Mucosa of rectum (tissue), 2 donors: Measurements from ENCODE around the gene TRIM44.

Experiments
- H3K27ac ChIP-seq, 2 donors: one replicate each; pipeline ENCODE4 v1.7.0; 2013; ENCODE audit warnings: inconsistent platforms in 2 of 2, low read depth in 2 of 2, low read length in 2 of 2
- H3K27me3 ChIP-seq, 2 donors: one replicate each; pipeline ENCODE4 v1.7.0; 2013; ENCODE audit warnings: low read length in 2 of 2; ENCODE audit not compliant: control insufficient read depth in 2 of 2, insufficient read depth in 2 of 2
- H3K36me3 ChIP-seq, 2 donors: one replicate each; pipeline ENCODE4 v1.7.0; 2013; ENCODE audit warnings: low read length in 2 of 2; ENCODE audit not compliant: control insufficient read depth in 2 of 2, insufficient read depth in 2 of 2
- H3K4me1 ChIP-seq, 2 donors: one replicate each; pipeline ENCODE4 v1.7.0; 2013; ENCODE audit warnings: low read length in 2 of 2, mild to moderate bottlenecking in 1 of 2; ENCODE audit not compliant: control insufficient read depth in 2 of 2, insufficient read depth in 2 of 2
- H3K4me3 ChIP-seq, 2 donors: one replicate each; pipeline ENCODE4 v1.7.0; 2013; ENCODE audit warnings: low read length in 2 of 2
- H3K9ac ChIP-seq, 2 donors: one replicate each; pipeline ENCODE4 v1.7.0; 2013; ENCODE audit warnings: low read length in 2 of 2, low read depth in 1 of 2, mild to moderate bottlenecking in 1 of 2
- H3K9me3 ChIP-seq, 2 donors: one replicate each; pipeline ENCODE4 v1.7.0; 2013; ENCODE audit warnings: low read length in 2 of 2; ENCODE audit not compliant: control insufficient read depth in 2 of 2
- donor health status: healthy.
- donor health status: Normal muscosa, but diverticular disease.

TRIM44 gene

DNA sequence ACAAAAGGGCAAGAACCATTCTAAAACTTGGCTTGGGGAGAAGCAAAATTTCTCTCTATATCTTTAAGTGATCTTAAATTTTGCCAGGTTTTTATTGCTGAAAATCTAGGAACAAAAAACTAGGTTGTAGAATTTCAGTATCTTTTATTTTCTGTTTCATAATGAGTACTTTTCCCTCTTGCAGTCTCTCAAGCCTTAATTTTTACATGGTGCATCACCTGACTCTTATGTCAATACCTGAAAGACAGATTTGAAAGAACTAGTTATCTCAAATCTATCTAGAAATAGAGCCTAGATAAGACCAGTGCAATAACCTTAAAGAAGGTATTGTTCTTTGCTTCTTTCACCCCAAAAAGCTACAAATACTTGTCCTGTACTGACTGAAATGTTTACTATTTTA is 122.1 kb downstream of the TRIM44 start:
- Histone ChIP-seq H3K36me3 (no peaks in the 10 kb centered on the region), H3K4me1 (no peaks in the 10 kb centered on the region), H3K9ac (no peak overlapping the region), H3K27ac (no peak overlapping the region), H3K4me3 (no peak overlapping the region), H3K27me3 (no peaks in the 10 kb centered on the region), H3K9me3 (no peaks in the 10 kb centered on the region)

DNA sequence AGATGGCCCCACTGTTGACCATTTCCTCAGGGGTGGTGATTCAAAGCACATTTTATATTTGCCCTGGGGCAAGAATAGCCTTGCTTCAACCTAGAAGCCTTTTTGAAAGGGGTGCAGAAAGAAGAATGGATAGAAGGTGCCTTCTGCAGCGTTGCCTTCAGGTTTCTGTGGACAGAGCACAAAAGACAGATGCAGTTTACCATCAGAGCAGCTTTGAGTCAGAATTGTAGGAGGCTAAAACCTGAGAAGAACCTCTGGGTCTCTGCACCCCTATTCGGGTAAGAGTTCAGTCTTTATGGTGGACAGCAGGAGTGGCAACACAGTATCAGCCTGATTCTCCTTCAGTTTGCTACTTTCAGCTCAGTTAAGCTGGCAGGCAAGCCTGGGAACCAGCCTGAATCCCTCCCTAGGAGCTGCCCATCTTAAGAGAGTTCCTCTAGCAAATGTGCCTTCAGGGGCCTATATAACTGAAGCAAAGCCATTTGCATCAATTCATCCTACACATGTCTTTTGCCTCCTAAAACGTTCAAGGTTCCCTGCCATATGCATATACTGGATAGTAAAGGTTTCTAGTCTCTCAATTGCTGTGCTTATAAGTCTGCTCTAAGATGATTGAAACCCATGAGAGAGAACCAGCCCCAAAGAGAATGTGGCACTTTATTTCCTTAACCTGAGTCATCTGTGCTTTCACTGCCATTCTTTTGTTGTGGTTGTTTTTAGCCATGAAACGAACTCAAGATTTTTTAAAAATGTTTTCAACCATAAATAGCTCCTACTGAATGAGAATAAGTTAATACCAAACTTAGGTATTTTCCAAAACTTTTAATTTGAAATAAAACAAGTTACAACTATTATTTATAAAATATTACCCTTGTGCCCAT is 123.0 kb downstream of the TRIM44 start:
- H3K27ac ChIP-seq = no peak overlapping the region
- H3K4me1 ChIP-seq = no peaks in the 10 kb centered on the region
- H3K4me3 ChIP-seq = no peak overlapping the region
- no peaks in the 10 kb centered on the region for H3K36me3 ChIP-seq
- no peak overlapping the region for H3K9ac ChIP-seq
- H3K9me3 ChIP-seq = no peaks in the 10 kb centered on the region
- H3K27me3 ChIP-seq = no peaks in the 10 kb centered on the region

DNA sequence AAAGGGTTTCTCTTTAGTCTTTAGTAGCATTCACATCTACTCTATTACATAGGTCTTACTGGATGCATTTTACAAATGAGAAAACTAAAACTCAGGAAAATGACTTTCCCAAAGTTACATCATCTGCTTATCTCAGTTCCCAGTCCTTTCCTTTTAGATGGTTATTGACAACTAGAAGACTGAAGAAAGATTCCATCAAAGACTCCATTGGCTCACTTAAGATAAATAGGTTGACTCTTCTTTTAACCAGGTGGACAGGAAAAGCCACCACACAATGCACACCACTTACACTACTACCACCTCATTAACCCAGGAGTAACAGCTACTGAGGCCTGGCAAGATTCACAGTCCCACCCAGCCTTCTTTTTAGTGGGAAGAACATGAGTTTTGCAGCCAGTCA is 123.6 kb downstream of the TRIM44 start:
- Histone ChIP-seq H3K9ac (no peak overlapping the region), H3K36me3 (no peaks in the 10 kb centered on the region), H3K4me1 (no peaks in the 10 kb centered on the region), H3K27ac (no peak overlapping the region), H3K4me3 (no peak overlapping the region), H3K27me3 (no peaks in the 10 kb centered on the region), H3K9me3 (no peaks in the 10 kb centered on the region)

DNA sequence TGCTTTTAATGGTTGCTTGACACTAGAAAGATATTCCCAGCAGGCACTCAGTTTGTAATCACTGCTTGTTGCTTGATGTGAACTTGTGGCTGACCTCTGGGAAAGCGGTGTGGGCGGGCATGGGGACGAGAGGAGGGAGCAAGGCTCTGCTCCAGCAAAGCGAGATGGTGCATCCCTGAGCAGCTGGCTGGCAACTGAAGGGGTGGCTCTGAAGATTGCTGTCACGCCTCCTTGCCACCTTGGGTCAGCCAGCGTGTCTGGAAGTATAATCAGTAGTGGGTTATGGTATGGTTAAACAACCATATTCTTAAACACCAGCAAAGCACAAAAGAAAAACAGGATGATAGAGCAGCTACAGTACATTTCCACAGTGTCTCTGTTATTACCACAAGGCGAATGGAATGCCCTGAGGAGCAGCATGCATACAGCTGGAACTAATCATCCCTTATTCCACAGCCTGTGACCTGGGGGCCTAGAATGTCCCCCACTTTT is 124.5 kb downstream of the TRIM44 start:
- H3K9me3 ChIP-seq = no peaks in the 10 kb centered on the region
- H3K9ac ChIP-seq = no peak overlapping the region
- H3K4me1 ChIP-seq = no peaks in the 10 kb centered on the region
- H3K27ac ChIP-seq = no peak overlapping the region
- H3K36me3 ChIP-seq = no peaks in the 10 kb centered on the region
- H3K27me3 ChIP-seq = no peaks in the 10 kb centered on the region
- H3K4me3 ChIP-seq = no peak overlapping the region

DNA sequence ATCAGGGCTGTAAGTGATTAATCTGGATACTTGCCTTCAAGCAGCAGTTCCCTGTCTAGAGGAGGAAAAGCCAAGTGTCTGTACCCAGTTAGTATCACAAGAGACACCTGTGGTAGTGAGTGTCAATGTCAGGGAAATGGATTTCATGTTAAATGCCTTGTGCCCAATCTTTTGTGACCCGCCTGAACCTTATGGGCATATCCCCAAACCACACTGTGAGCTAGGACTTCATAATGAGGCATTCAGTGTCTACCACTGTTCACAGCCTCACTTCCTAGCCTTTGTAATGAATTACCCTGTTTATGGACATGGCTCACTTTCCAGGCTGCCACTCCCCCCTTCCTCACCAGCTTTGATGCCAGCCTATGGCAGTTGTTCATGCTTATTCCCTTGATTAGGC is 125.1 kb downstream of the TRIM44 start:
- no peaks in the 10 kb centered on the region for H3K27me3 ChIP-seq
- H3K36me3 ChIP-seq = no peaks in the 10 kb centered on the region
- no peak overlapping the region for H3K4me3 ChIP-seq
- H3K9me3 ChIP-seq = no peaks in the 10 kb centered on the region
- H3K27ac ChIP-seq = no peak overlapping the region
- no peak overlapping the region for H3K9ac ChIP-seq
- H3K4me1 ChIP-seq = no peaks in the 10 kb centered on the region

DNA sequence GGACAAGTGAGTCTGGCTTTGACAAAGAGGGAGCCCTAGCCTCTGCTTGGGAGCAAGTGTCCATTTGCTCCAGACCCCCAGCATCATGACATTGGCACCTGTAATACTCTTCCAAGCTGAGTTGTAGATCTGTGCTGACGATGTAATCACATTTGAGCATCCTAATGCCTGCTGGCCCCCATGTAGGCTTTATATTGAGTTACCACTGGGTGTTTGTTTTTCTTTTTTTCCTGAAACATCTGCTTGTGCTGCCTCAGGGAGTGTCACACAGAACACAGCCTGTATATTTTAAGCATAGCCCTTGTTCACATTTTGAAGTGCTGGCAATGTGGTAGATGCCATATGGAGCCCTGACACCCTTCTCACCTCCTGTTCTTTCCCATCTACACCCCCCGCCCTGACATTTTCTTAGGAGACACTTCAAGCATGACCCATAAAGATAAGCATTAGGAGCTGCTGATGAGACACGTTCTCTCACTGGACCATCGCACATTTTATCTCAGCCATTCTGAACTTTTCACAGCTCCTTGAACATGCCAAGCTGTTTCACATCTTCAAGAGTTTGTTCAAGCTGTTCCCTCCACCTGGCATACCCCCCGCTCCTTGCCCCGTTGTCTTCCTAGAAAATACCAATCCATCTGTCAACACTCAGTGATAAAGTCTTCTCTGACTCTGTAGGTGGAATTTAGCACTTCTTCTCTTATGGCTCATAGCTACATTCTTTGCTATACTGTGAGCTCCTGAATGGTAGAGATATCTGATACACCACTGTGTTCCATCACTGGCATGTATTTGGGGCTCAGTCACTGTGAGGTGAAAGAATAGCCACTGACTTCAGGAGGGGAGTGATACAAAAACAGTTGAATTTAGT is 128.7 kb downstream of the TRIM44 start:
- Histone ChIP-seq H3K36me3 (no peaks in the 10 kb centered on the region), H3K9me3 (no peaks in the 10 kb centered on the region), H3K4me1 (no peaks in the 10 kb centered on the region), H3K4me3 (no peak overlapping the region), H3K27ac (no peak overlapping the region), H3K9ac (no peak overlapping the region), H3K27me3 (no peaks in the 10 kb centered on the region)

DNA sequence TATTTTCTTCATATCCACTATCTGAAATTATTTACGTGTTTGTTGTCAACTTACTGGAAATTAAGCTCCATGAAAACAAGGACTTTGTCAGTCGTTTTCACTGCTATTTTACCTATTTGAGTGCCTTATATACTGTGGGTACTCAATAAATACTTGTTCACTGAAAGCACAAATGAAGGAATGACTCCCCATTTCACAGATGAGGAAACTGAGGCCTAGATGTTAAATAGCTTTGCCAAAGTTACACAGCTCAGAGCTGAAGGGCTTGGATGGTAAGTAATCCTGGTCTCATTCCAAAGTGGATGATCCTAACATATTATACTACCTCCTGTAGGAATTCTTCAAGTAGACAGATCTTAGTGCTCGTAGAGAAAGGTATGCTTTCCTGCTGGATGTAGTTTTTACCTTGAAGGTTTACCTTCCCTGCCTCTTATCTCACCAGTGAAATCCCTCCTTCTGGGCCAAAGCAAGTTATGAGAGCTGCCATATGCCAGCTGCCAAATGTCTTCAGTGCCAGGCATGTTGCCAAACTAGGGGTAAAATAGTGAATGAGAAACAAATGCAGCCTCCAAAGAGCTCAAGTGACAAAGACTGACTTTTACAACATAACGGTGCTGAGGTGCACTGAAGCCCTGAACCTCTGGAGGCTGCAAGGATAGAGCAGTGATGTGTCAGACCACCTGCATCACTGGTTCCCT is 129.7 kb downstream of the TRIM44 start:
- H3K27ac ChIP-seq = no peak overlapping the region
- no peak overlapping the region for H3K4me3 ChIP-seq
- H3K36me3 ChIP-seq = no peaks in the 10 kb centered on the region
- H3K27me3 ChIP-seq = no peaks in the 10 kb centered on the region
- H3K4me1 ChIP-seq = no peaks in the 10 kb centered on the region
- H3K9me3 ChIP-seq = no peaks in the 10 kb centered on the region
- H3K9ac ChIP-seq = no peak overlapping the region

DNA sequence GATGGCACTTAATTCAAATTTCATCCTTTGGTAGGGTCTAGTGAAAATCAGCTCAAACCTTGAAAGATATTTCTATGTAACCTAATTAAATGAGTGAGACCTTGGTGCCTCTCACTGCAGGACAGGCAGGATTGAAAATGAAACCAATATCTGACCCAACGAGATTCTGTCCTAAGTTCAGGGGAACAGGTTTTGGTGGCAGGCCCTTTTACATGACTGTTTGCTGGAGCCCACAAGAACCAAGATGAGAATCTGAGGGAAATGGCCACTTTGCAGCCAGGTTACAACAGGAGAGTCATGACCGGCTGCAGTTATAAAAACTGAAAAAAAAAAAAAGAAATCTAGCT is 130.2 kb downstream of the TRIM44 start:
- no peak overlapping the region for H3K9ac ChIP-seq
- H3K27me3 ChIP-seq = no peaks in the 10 kb centered on the region
- H3K4me3 ChIP-seq = no peak overlapping the region
- no peaks in the 10 kb centered on the region for H3K4me1 ChIP-seq
- H3K9me3 ChIP-seq = no peaks in the 10 kb centered on the region
- H3K36me3 ChIP-seq = no peaks in the 10 kb centered on the region
- H3K27ac ChIP-seq = no peak overlapping the region

DNA sequence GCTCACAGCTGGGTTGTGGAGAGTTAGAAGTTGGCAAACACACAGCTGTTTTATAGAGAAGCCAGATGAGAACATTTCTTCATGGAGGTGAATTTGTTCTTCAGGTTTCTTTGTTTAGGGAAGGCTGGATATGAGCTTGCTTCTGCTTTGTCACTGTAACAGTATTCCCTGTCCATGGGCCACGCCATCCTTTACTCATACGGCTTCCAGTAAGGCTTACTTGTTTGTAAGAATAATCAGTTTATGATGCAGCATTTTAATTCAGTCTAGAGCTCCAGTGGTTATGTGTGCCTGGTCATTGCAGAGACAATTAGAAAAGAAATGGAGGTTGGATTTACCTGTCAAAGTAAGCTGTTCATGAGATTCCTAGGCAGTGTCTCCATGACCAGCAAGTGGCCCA is 131.8 kb downstream of the TRIM44 start:
- H3K9ac ChIP-seq = no peak overlapping the region
- H3K9me3 ChIP-seq = no peaks in the 10 kb centered on the region
- H3K4me3 ChIP-seq = no peak overlapping the region
- no peak overlapping the region for H3K27ac ChIP-seq
- no peaks in the 10 kb centered on the region for H3K4me1 ChIP-seq
- H3K27me3 ChIP-seq = no peaks in the 10 kb centered on the region
- H3K36me3 ChIP-seq = no peaks in the 10 kb centered on the region

DNA sequence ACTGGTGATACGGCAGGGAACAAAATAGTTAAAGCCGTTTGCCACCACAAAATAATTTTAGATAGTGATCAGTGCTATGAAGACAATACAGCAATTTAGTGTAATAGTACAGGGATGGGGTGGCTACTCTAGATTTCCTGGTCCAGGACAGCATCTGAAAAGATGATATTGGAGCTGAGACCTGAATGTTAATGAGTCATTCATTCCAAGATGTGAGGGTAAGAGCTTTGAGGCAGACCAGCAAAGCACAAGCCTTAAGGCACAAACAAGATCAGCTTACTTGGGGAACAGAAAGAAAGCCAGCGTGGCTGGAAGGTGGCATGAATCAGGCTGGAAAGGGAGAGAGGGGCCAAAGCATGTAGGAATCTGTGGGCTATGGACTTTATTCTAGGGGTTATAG is 132.3 kb downstream of the TRIM44 start:
- no peaks in the 10 kb centered on the region for H3K4me1 ChIP-seq
- no peaks in the 10 kb centered on the region for H3K9me3 ChIP-seq
- no peaks in the 10 kb centered on the region for H3K27me3 ChIP-seq
- H3K27ac ChIP-seq = no peak overlapping the region
- no peaks in the 10 kb centered on the region for H3K36me3 ChIP-seq
- no peak overlapping the region for H3K4me3 ChIP-seq
- H3K9ac ChIP-seq = no peak overlapping the region
